WERI-Rb-1 (cell line): ENCODE measurements around the gene COL4A4.

Experiments used
- DNase-seq: peaks from one replicate; pipeline ENCODE4 v3.0.0-alpha.2; 2020
- H3K27ac ChIP-seq: fragments of 250-450 bp; sonication (Bioruptor Pico); 2 replicates; pipeline ENCODE4 v1.5.1; 2020; ENCODE audit warnings: mild to moderate bottlenecking, moderate library complexity
- H3K27me3 ChIP-seq: fragments of 250-450 bp; sonication (Bioruptor Pico); 2 replicates; pipeline ENCODE4 v1.5.1; 2021; ENCODE audit warnings: mild to moderate bottlenecking, low read depth, moderate library complexity; ENCODE audit not compliant: insufficient read depth, severe bottlenecking
- H3K36me3 ChIP-seq: fragments of 250-450 bp; sonication (Bioruptor Pico); 2 replicates; pipeline ENCODE4 v1.5.1; 2020; ENCODE audit warnings: mild to moderate bottlenecking, moderate library complexity
- H3K4me3 ChIP-seq: 2 replicates; pipeline ENCODE4 v1.5.1; 2011; ENCODE audit warnings: low read depth, mild to moderate bottlenecking, control low read depth, low read length
- H3K9me3 ChIP-seq: fragments of 250-450 bp; sonication (Bioruptor Pico); 2 replicates; pipeline ENCODE4 v1.5.1; 2021; ENCODE audit warnings: mild to moderate bottlenecking, moderate library complexity; ENCODE audit not compliant: severe bottlenecking
- CTCF ChIP-seq: IDR thresholded peaks from 2 replicates; pipeline ENCODE4 v1.5.1; 2011; ENCODE audit warnings: low read depth, mild to moderate bottlenecking, control low read depth, inconsistent platforms, low read length

The COL4A4 gene

GRCh38 chr2:227007940-227008339, 156.1 kb downstream of the COL4A4 start:
- Histone ChIP-seq H3K36me3 (no peaks in the 10 kb centered on the region), H3K27ac (no peak overlapping the region), H3K4me3 (no peak overlapping the region), H3K9me3 (no peaks in the 10 kb centered on the region), H3K27me3 (no peaks in the 10 kb centered on the region)
- DNase-seq: no peak
- TF ChIP-seq CTCF: no peak

- H3K27me3 ChIP-seq: no peaks in the 10 kb centered on the region
- H3K27ac ChIP-seq: no peak overlapping the region
- TF ChIP-seq CTCF: no peak
- DNase-seq: no peak
- H3K9me3 ChIP-seq: no peaks in the 10 kb centered on the region
- H3K36me3 ChIP-seq: no peaks in the 10 kb centered on the region
- H3K4me3 ChIP-seq: no peak overlapping the region
Measured at GRCh38 chr2:227007148-227007547, 156.9 kb downstream of the COL4A4 start.

GRCh38 chr2:227006189-227006897, 157.7 kb downstream of the COL4A4 start:
- Histone ChIP-seq H3K9me3 (no peaks in the 10 kb centered on the region), H3K36me3 (no peaks in the 10 kb centered on the region), H3K27me3 (no peaks in the 10 kb centered on the region), H3K27ac (no peak overlapping the region), H3K4me3 (no peak overlapping the region)
- no peak for DNase-seq
- no peak for TF ChIP-seq CTCF

GRCh38 chr2:227004482-227004881, 159.5 kb downstream of the COL4A4 start:
- Histone ChIP-seq H3K27ac (no peak overlapping the region), H3K27me3 (no peaks in the 10 kb centered on the region), H3K9me3 (no peaks in the 10 kb centered on the region), H3K4me3 (no peak overlapping the region), H3K36me3 (no peaks in the 10 kb centered on the region)
- DNase-seq: no peak
- TF ChIP-seq CTCF: no peak

- Histone ChIP-seq H3K27me3 (no peaks in the 10 kb centered on the region), H3K27ac (no peak overlapping the region), H3K9me3 (no peaks in the 10 kb centered on the region), H3K36me3 (no peaks in the 10 kb centered on the region), H3K4me3 (no peak overlapping the region)
- no peak for DNase-seq
- no peak for TF ChIP-seq CTCF
Measured at GRCh38 chr2:227000123-227000522, 163.9 kb downstream of the COL4A4 start.

- Histone ChIP-seq H3K27ac (no peak overlapping the region), H3K4me3 (no peak overlapping the region), H3K27me3 (no peaks in the 10 kb centered on the region), H3K9me3 (no peaks in the 10 kb centered on the region), H3K36me3 (no peaks in the 10 kb centered on the region)
- no peak for TF ChIP-seq CTCF
- no peak for DNase-seq
Measured at GRCh38 chr2:226999661-227000060, 164.3 kb downstream of the COL4A4 start.
